Endothelial cell of umbilical vein (primary cell): Measurements from ENCODE around the gene WDFY2.

Source experiments
- EZH2 ChIP-seq: IDR thresholded peaks from 2 replicates; pipeline ENCODE4 v1.6.1; 2012; ENCODE audit warnings: borderline replicate concordance, low read depth, mild to moderate bottlenecking, moderate library complexity, low read length, inconsistent platforms; ENCODE audit not compliant: severe bottlenecking
- FOS ChIP-seq: IDR thresholded peaks from 2 replicates; pipeline ENCODE4 v1.6.1; 2011; ENCODE audit warnings: mild to moderate bottlenecking, low read length, moderate library complexity, borderline replicate concordance; ENCODE audit not compliant: insufficient read depth
- GATA2 ChIP-seq: IDR thresholded peaks from 2 replicates; pipeline ENCODE4 v1.7.0; 2011; ENCODE audit warnings: low read depth, mild to moderate bottlenecking, moderate library complexity, mixed read lengths, low read length; ENCODE audit not compliant: insufficient read length, insufficient read depth
- JUN ChIP-seq: IDR thresholded peaks from 2 replicates; pipeline ENCODE4 v1.6.1; 2011; ENCODE audit warnings: borderline replicate concordance, low read depth; ENCODE audit not compliant: insufficient read length, insufficient read depth
- MAX ChIP-seq: IDR thresholded peaks from 2 replicates; pipeline ENCODE4 v1.6.1; 2011; ENCODE audit not compliant: insufficient read depth, insufficient read length
- MYC ChIP-seq: IDR thresholded peaks from one replicate; pipeline ENCODE4 v1.6.1; 2011; ENCODE audit warnings: mild to moderate bottlenecking, low read depth, low read length
- POLR2A ChIP-seq: IDR thresholded peaks from 2 replicates; pipeline ENCODE4 v1.6.1; 2012; ENCODE audit warnings: low read depth, mild to moderate bottlenecking, control low read depth, low read length
- POLR2AphosphoS5 ChIP-seq: IDR thresholded peaks from 2 replicates; pipeline ENCODE4 v1.6.1; 2012; ENCODE audit warnings: low read depth, mild to moderate bottlenecking, control low read depth, low read length, moderate library complexity; ENCODE audit not compliant: insufficient read depth
- TF ChIP-seq, protein P1 (sequence below), 2 donors: IDR thresholded peaks; 1 replicate in 1 of 2; 2 replicates in 1 of 2; pipeline ENCODE4 v1.5.1; 2011; ENCODE audit warnings: low read length in 2 of 2, mild to moderate bottlenecking in 2 of 2, moderate library complexity in 2 of 2, control low read depth in 1 of 2, inconsistent platforms in 1 of 2, low read depth in 1 of 2; ENCODE audit not compliant: insufficient read depth in 1 of 2; ENCODE audit errors: extremely low read depth in 1 of 2

DNA sequence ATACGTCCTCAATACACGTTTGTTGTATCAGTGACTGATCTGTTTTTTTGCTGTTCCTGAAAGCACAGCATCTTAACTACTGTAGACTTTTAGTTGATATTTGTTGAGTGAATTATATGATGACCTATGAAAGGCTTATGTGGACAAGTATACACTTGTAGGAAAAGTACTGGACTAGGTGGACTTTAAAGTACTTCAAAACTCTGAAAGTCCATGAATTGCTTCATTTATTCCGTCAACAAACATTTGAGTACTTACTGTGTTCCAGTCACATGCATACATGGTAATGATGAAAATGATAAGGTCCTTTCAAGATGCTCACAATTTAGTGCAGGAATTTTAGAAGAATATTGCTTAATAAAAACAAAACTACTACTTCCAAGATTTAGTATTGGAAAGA, 3.1 kb downstream of the WDFY2 start:
- TF ChIP-seq, protein P1, sequence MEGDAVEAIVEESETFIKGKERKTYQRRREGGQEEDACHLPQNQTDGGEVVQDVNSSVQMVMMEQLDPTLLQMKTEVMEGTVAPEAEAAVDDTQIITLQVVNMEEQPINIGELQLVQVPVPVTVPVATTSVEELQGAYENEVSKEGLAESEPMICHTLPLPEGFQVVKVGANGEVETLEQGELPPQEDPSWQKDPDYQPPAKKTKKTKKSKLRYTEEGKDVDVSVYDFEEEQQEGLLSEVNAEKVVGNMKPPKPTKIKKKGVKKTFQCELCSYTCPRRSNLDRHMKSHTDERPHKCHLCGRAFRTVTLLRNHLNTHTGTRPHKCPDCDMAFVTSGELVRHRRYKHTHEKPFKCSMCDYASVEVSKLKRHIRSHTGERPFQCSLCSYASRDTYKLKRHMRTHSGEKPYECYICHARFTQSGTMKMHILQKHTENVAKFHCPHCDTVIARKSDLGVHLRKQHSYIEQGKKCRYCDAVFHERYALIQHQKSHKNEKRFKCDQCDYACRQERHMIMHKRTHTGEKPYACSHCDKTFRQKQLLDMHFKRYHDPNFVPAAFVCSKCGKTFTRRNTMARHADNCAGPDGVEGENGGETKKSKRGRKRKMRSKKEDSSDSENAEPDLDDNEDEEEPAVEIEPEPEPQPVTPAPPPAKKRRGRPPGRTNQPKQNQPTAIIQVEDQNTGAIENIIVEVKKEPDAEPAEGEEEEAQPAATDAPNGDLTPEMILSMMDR (IDR thresholded peaks at IDR 0.05; ENCODE audit: extremely low read depth in 1 of 2, insufficient read depth in 1 of 2, low read depth in 1 of 2, low read length in 2 of 2): no peak
- TF ChIP-seq POLR2A: no peak
- TF ChIP-seq JUN: no peak
- no peak for TF ChIP-seq POLR2AphosphoS5
- no peak for TF ChIP-seq EZH2
- no peak for TF ChIP-seq FOS
- TF ChIP-seq MAX: no peak
- no peak for TF ChIP-seq MYC
- no peak for TF ChIP-seq GATA2
